GM12878 (cell line): ENCODE results near the gene MPZL3. TPM values are rescaled to one million over a fixed set of nuclear protein-coding genes. Genes with fewer than 3 reads are reported as not detected.

Experiments used
- ATAC-seq: fragments of 200-7000 bp; cut with Tn5 transposase; 3 replicates; pipeline ENCODE4 v1.9.1; 2020; ENCODE audit warnings: mild to moderate bottlenecking, moderate library complexity
- BruUV-seq: library from RNA; stranded (reverse); fragments of 400-500 nt; replicated peaks from 2 replicates; lab custom pipeline; 2021; lab: Mats Ljungman, UMichigan
- CTCF ChIA-PET: fragments of 300-600 bp; sonication (Branson Sonifier 250); formaldehyde crosslinking; extraction: SDS; loops from one replicate; lab custom pipeline; 2021; ENCODE audit warnings: inconsistent platforms; lab: Yijun Ruan, JAX
- POLR2A ChIA-PET: fragments of 350-600 bp; formaldehyde crosslinking; extraction: SDS; loops from one replicate; lab custom pipeline; 2021; ENCODE audit warnings: inconsistent platforms; lab: Charles Lee
- RAD21 ChIA-PET: fragments of 300-600 bp; sonication (Branson Sonifier 250); formaldehyde crosslinking; loops from one replicate; lab custom pipeline; 2023; ENCODE audit warnings: antibody characterized with exemption; ENCODE audit not compliant: unreplicated experiment; lab: Charles Lee
- SMC1A ChIA-PET: fragments of 300-600 bp; sonication (Branson Sonifier 250); formaldehyde crosslinking; loops from one replicate; lab custom pipeline; 2023; ENCODE audit not compliant: unreplicated experiment, uncharacterized antibody; lab: Charles Lee
- DNase-seq: peaks from one replicate; pipeline ENCODE4 v3.0.0-alpha.2; 2011; ENCODE audit warnings: low read depth, low spot score
- FAIRE-seq: peaks from 3 replicates; lab custom pipeline; 2011; peaks lifted over from hg19 to GRCh38; lab: Jason Lieb, UNC
- H2AFZ ChIP-seq: 2 replicates; pipeline ENCODE4 v1.6.0; 2011; ENCODE audit warnings: low read depth, low read length, control low read depth; ENCODE audit not compliant: control insufficient read depth
- H3K27ac ChIP-seq: 2 replicates; pipeline ENCODE4 v1.5.1; 2011; ENCODE audit warnings: control low read depth; ENCODE audit not compliant: control insufficient read depth, insufficient read depth
- H3K27me3 ChIP-seq, 2 experiments: replicated peaks in 1 of 2; 2 replicates each; pipeline versions ENCODE4 v1.6.0 to v1.6.1; 2011; ENCODE audit warnings: low read length in 1 of 2; ENCODE audit not compliant: control insufficient read depth in 2 of 2, insufficient read depth in 2 of 2
- H3K36me3 ChIP-seq, 2 experiments: 2 replicates each; pipeline ENCODE4 v1.5.1; 2011; ENCODE audit warnings: low read length in 1 of 2; ENCODE audit not compliant: control insufficient read depth in 2 of 2, insufficient read depth in 2 of 2
- H3K4me1 ChIP-seq: 2 replicates; pipeline ENCODE4 v1.6.1; 2011; ENCODE audit warnings: mild to moderate bottlenecking, low read length, moderate library complexity, mixed read lengths; ENCODE audit not compliant: control insufficient read depth, insufficient read depth
- H3K4me2 ChIP-seq: 2 replicates; pipeline ENCODE4 v1.6.0; 2011; ENCODE audit warnings: control low read depth; ENCODE audit not compliant: control insufficient read depth, insufficient read depth
- H3K4me3 ChIP-seq: fragments of 200-600 bp; sonication (generic); 2 replicates; pipeline ENCODE4 v1.5.1; 2016
- H3K79me2 ChIP-seq: 2 replicates; pipeline ENCODE4 v1.6.0; 2011; ENCODE audit warnings: low read length; ENCODE audit not compliant: control insufficient read depth, insufficient read depth
- H3K9ac ChIP-seq: 2 replicates; pipeline ENCODE4 v1.8.0; 2011; ENCODE audit warnings: low read length, control low read depth, mixed read lengths; ENCODE audit not compliant: control insufficient read depth, insufficient read depth
- H3K9me3 ChIP-seq: replicated peaks from 3 replicates; pipeline ENCODE4 v1.5.1; 2011; ENCODE audit warnings: mild to moderate bottlenecking, low read length; ENCODE audit not compliant: control insufficient read depth, insufficient read depth
- H4K20me1 ChIP-seq: 2 replicates; pipeline ENCODE4 v1.6.0; 2011; ENCODE audit not compliant: control insufficient read depth, insufficient read depth
- ATF7 ChIP-seq: fragments of 450-650 bp; IDR thresholded peaks from 2 replicates; pipeline ENCODE4 v1.6.1; 2016; ENCODE audit warnings: low read depth, mild to moderate bottlenecking
- FOXK2 ChIP-seq: fragments of 450-650 bp; IDR thresholded peaks from 2 replicates; pipeline ENCODE4 v1.6.1; 2017; ENCODE audit warnings: mild to moderate bottlenecking, moderate library complexity
- RAD51 ChIP-seq: fragments of 450-650 bp; IDR thresholded peaks from 2 replicates; pipeline ENCODE4 v1.6.1; 2016; ENCODE audit warnings: moderate library complexity, mild to moderate bottlenecking, inconsistent platforms
- SPI1 ChIP-seq: IDR thresholded peaks from 2 replicates; pipeline ENCODE4 v1.6.1; 2011; ENCODE audit warnings: low read depth, mild to moderate bottlenecking, low read length, moderate library complexity, borderline replicate concordance; ENCODE audit not compliant: insufficient read depth
- ZNF217 ChIP-seq: fragments of 450-650 bp; IDR thresholded peaks from 2 replicates; pipeline ENCODE4 v1.6.1; 2017; ENCODE audit warnings: antibody characterized with exemption, mild to moderate bottlenecking
- ZNF384 ChIP-seq: IDR thresholded peaks from 2 replicates; pipeline ENCODE4 v1.6.1; 2012; ENCODE audit warnings: low read depth, mild to moderate bottlenecking, low read length, improper control_type of control experiment, borderline replicate concordance
- WGBS: methylation state at CpG from one replicate; pipeline ENCODE4 v1.1.6; 2016; ENCODE audit warnings: low lambda C conversion rate; ENCODE audit not compliant: insufficient replicate concordance, insufficient coverage; ENCODE audit errors: missing lambda C conversion rate; 5-methylcytosine and 5-hydroxymethylcytosine counted together
- in situ Hi-C: fragments of 300-500 bp; cut with MboI; formaldehyde crosslinking; loops from 9 replicates; pipeline ENCODE4 v1.14.3; 2018; ENCODE audit warnings: mixed read lengths
- intact Hi-C: fragments of 100-400 bp; cut with micrococcal nuclease; formaldehyde crosslinking; loops from one replicate; pipeline ENCODE4 v1.14.2; 2022; ENCODE audit not compliant: unreplicated experiment
- polyA plus RNA-seq, 11 experiments: library from polyadenylated mRNA; depleted of rRNA in 4 of 11; unstranded in 6 of 11; stranded (reverse) in 5 of 11; fragments of >200 nt; fragmentation: Nextera tagmentation in 4 of 11; fragmentation: Illumina TruSeq in 1 of 11; extraction: Ambion mirVana in 4 of 11; extraction: Trizol in 1 of 11; gene quantifications; 1 replicate in 1 of 11; 2 replicates in 10 of 11; pipeline versions ENCODE4 v1.2.1 to v1.2.3, GENCODE V29; 2011 to 2016; ENCODE audit warnings: inconsistent platforms in 2 of 11, missing spikeins in 2 of 11, low read depth in 1 of 11
- total RNA-seq, 4 experiments: library from RNA; depleted of rRNA in 3 of 4; stranded (reverse); fragments of >200 nt in 3 of 4; fragmentation: Illumina TruSeq in 1 of 4; extraction: Trizol in 1 of 4; gene quantifications; 2 replicates each; pipeline versions ENCODE4 v1.2.1 to v1.2.3, GENCODE V29; 2013 to 2021
- TF ChIP-seq, protein P1 (sequence below): IDR thresholded peaks from 2 replicates; pipeline ENCODE4 v1.6.1; 2012; ENCODE audit warnings: low read length, inconsistent platforms
- TF ChIP-seq, protein P2 (sequence below): IDR thresholded peaks from 2 replicates; pipeline ENCODE4 v1.6.1; 2012; ENCODE audit warnings: improper control_type of control experiment, low read depth, low read length; ENCODE audit not compliant: insufficient replicate concordance

The MPZL3 gene
- total and polyA plus RNA-seq, 10 of the 15 experiments (the other 5 are each of a cell fraction or from before 2014, with no cell fraction given), result 2.1 to 7.5 (median 6.2) TPM

DNA sequence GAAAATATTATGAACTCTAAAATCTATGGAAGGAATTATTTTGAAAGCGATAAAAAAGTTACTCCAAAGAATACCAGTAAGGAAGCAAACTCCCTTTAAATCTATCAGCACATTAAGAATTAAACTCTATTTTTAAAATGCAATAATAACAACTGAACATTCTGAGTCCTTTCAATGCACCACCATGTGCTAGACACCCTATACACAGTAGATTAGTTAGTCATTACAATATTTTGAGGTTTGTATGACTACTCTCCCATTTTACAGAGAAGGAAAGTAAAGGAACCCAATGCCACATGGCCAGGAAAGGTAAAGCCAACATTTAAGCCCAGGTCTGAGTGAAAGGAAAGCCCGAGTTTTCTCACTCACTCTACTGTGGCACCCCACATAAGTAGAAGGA is 45.1 kb downstream of the MPZL3 start:
- Histone ChIP-seq H3K79me2 (no peaks in the 10 kb centered on the region), H3K4me3 (no peak overlapping the region), H3K27me3 (no peaks in the 10 kb centered on the region), H3K9me3 (no peaks in the 10 kb centered on the region; the same call in 2 of the 3 replicates), H3K27ac (no peak overlapping the region), H4K20me1 (no peaks in the 10 kb centered on the region), H3K4me2 (no peak overlapping the region), H3K4me1 (peaks cover 6% of the 10 kb centered on the region; the same call in 1 of the 2 replicates), H3K9ac (no peak overlapping the region), H3K36me3 (no peaks in the 10 kb centered on the region; a peak in 1 of 4 replicates), H2AFZ (no peak overlapping the region)
- intact Hi-C loops (no loop called here), in situ Hi-C loops (no loop called here)
- CTCF ChIA-PET, result interaction anchor here (1.0 to 1.1 kb wide), 2 partner anchors 8 to 9 kb away, joined by 4 to 5 read pairs; no protein-coding TSS in a partner anchor
- RAD21 ChIA-PET, result interaction anchor here (2.1 to 2.4 kb wide), 2 partner anchors 8 to 9 kb away, joined by 8 to 11 read pairs; no protein-coding TSS in a partner anchor
- FAIRE-seq (no peak), DNase-seq (no peak), ATAC-seq (peak; percentile 31; the same call in 2 of the 3 replicates)
- BruUV-seq, result no TSS peak
- WGBS, result 47% methylated on average over 2 of the region's 2 CpGs
- POLR2A ChIA-PET, result interaction anchor here (0.7 kb wide), 1 partner anchor 8 kb away, joined by 3 read pairs; no protein-coding TSS in a partner anchor
- SMC1A ChIA-PET, result interaction anchor here (0.8 kb wide), 1 partner anchor 191 kb away, joined by 3 read pairs; no protein-coding TSS in a partner anchor
- no peak for TF ChIP-seq RAD51
- no peak for TF ChIP-seq ZNF217

DNA sequence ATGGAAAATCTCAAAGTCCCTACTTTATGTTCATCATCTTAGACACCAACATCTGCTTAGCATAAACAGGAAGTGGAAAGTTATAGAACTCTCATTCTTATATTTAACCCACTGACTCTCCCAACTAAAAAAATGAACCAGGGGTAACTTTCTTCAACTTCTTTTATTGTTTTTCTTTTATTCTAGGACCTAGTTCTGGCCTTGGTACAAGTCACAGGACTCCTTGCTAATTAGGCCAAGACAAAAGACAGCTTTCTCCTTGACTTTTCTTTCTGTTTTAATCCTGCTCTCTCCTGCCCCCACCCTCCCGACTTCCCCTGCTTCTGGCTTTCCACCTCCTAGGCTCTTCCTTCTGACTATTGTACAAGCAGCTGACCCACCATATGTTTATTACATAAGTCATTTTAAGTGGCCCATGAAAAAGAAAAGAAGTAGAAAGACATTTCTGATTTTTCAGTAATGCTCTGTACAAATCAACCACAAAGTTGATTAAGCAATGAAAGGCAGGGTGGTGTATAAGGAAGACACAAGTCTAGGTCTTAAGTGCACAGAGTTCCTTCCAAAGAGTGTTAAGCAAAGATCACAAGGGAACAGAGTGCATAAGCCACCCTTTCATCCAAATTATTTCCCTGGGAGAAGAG is 45.7 kb downstream of the MPZL3 start:
- FAIRE-seq, result peak; percentile 13
- Histone ChIP-seq H3K27ac (no peak overlapping the region), H3K4me3 (no peak overlapping the region), H3K36me3 (no peaks in the 10 kb centered on the region; a peak in 1 of 4 replicates), H2AFZ (peak overlapping the region; percentile 43), H3K4me2 (peak overlapping the region; percentile 19; the same call in 1 of the 2 replicates), H3K9me3 (no peaks in the 10 kb centered on the region; the same call in 2 of the 3 replicates), H3K9ac (no peak overlapping the region), H3K27me3 (no peaks in the 10 kb centered on the region), H4K20me1 (no peaks in the 10 kb centered on the region), H3K4me1 (peaks cover 6% of the 10 kb centered on the region; the same call in 1 of the 2 replicates), H3K79me2 (no peaks in the 10 kb centered on the region)
- SMC1A ChIA-PET, result interaction anchor here (1.5 kb wide), 1 partner anchor 20 kb away, joined by 6 read pairs; no protein-coding TSS in a partner anchor
- POLR2A ChIA-PET, result interaction anchor here (0.7 kb wide), 1 partner anchor 8 kb away, joined by 3 read pairs; no protein-coding TSS in a partner anchor
- no TSS peak for BruUV-seq
- CTCF ChIA-PET, result interaction anchor here (1.0 kb wide), 2 partner anchors 8 to 9 kb away, joined by 4 to 5 read pairs; no protein-coding TSS in a partner anchor
- DNase-seq, result no peak
- intact Hi-C loops, result no loop called here
- RAD21 ChIA-PET, result interaction anchor here (2.1 kb wide), 1 partner anchor 9 kb away, joined by 8 read pairs; no protein-coding TSS in a partner anchor
- ATAC-seq, result peak; percentile 55
- in situ Hi-C loops, result no loop called here
- 0% methylated on average over 1 of the region's 1 CpG for WGBS
- TF ChIP-seq FOXK2, result peak; percentile 63; the same call in 1 of the 2 replicates
- TF ChIP-seq, protein P1, sequence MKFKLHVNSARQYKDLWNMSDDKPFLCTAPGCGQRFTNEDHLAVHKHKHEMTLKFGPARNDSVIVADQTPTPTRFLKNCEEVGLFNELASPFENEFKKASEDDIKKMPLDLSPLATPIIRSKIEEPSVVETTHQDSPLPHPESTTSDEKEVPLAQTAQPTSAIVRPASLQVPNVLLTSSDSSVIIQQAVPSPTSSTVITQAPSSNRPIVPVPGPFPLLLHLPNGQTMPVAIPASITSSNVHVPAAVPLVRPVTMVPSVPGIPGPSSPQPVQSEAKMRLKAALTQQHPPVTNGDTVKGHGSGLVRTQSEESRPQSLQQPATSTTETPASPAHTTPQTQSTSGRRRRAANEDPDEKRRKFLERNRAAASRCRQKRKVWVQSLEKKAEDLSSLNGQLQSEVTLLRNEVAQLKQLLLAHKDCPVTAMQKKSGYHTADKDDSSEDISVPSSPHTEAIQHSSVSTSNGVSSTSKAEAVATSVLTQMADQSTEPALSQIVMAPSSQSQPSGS, result no peak
- peak; percentile 59; the same call in 1 of the 2 replicates for TF ChIP-seq SPI1
- no peak for TF ChIP-seq ZNF384
- TF ChIP-seq, protein P2, sequence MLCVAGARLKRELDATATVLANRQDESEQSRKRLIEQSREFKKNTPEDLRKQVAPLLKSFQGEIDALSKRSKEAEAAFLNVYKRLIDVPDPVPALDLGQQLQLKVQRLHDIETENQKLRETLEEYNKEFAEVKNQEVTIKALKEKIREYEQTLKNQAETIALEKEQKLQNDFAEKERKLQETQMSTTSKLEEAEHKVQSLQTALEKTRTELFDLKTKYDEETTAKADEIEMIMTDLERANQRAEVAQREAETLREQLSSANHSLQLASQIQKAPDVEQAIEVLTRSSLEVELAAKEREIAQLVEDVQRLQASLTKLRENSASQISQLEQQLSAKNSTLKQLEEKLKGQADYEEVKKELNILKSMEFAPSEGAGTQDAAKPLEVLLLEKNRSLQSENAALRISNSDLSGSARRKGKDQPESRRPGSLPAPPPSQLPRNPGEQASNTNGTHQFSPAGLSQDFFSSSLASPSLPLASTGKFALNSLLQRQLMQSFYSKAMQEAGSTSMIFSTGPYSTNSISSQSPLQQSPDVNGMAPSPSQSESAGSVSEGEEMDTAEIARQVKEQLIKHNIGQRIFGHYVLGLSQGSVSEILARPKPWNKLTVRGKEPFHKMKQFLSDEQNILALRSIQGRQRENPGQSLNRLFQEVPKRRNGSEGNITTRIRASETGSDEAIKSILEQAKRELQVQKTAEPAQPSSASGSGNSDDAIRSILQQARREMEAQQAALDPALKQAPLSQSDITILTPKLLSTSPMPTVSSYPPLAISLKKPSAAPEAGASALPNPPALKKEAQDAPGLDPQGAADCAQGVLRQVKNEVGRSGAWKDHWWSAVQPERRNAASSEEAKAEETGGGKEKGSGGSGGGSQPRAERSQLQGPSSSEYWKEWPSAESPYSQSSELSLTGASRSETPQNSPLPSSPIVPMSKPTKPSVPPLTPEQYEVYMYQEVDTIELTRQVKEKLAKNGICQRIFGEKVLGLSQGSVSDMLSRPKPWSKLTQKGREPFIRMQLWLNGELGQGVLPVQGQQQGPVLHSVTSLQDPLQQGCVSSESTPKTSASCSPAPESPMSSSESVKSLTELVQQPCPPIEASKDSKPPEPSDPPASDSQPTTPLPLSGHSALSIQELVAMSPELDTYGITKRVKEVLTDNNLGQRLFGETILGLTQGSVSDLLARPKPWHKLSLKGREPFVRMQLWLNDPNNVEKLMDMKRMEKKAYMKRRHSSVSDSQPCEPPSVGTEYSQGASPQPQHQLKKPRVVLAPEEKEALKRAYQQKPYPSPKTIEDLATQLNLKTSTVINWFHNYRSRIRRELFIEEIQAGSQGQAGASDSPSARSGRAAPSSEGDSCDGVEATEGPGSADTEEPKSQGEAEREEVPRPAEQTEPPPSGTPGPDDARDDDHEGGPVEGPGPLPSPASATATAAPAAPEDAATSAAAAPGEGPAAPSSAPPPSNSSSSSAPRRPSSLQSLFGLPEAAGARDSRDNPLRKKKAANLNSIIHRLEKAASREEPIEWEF, result no peak
- TF ChIP-seq ATF7, result peak; percentile 59
